SU-DHL-6 (cell line): Measurements from ENCODE around the gene PPP6R3.

Experiments
- EZH2phosphoT487 ChIP-seq: fragments of 200-600 bp; sonication (generic), shearing (Covaris generic); conservative IDR thresholded peaks from 2 replicates; pipeline ENCODE4 v1.6.1; 2018; ENCODE audit warnings: mild to moderate bottlenecking, antibody characterized with exemption, low read length, moderate library complexity, mixed read lengths
- TF ChIP-seq, protein P1 (sequence below): fragments of 200-600 bp; sonication (generic); IDR thresholded peaks from one replicate; pipeline ENCODE4 v1.5.1; 2017; ENCODE audit warnings: antibody characterized with exemption, mild to moderate bottlenecking, low read length, moderate library complexity; ENCODE audit not compliant: insufficient read depth, poor library complexity, severe bottlenecking

GRCh38 chr11:68655406-68655805, 194.9 kb downstream of the PPP6R3 start:
- TF ChIP-seq, protein P1, sequence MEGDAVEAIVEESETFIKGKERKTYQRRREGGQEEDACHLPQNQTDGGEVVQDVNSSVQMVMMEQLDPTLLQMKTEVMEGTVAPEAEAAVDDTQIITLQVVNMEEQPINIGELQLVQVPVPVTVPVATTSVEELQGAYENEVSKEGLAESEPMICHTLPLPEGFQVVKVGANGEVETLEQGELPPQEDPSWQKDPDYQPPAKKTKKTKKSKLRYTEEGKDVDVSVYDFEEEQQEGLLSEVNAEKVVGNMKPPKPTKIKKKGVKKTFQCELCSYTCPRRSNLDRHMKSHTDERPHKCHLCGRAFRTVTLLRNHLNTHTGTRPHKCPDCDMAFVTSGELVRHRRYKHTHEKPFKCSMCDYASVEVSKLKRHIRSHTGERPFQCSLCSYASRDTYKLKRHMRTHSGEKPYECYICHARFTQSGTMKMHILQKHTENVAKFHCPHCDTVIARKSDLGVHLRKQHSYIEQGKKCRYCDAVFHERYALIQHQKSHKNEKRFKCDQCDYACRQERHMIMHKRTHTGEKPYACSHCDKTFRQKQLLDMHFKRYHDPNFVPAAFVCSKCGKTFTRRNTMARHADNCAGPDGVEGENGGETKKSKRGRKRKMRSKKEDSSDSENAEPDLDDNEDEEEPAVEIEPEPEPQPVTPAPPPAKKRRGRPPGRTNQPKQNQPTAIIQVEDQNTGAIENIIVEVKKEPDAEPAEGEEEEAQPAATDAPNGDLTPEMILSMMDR: no peak
- TF ChIP-seq EZH2phosphoT487: no peak
